ENCODE measurements around the gene ZNF784. TPM values are rescaled to one million over a fixed set of nuclear protein-coding genes. Genes with fewer than 3 reads are reported as not detected.

The ZNF784 gene
- total and polyA plus RNA-seq, 2 experiments from 2014 or later, result 5.5 to 7.2 TPM

DNA sequence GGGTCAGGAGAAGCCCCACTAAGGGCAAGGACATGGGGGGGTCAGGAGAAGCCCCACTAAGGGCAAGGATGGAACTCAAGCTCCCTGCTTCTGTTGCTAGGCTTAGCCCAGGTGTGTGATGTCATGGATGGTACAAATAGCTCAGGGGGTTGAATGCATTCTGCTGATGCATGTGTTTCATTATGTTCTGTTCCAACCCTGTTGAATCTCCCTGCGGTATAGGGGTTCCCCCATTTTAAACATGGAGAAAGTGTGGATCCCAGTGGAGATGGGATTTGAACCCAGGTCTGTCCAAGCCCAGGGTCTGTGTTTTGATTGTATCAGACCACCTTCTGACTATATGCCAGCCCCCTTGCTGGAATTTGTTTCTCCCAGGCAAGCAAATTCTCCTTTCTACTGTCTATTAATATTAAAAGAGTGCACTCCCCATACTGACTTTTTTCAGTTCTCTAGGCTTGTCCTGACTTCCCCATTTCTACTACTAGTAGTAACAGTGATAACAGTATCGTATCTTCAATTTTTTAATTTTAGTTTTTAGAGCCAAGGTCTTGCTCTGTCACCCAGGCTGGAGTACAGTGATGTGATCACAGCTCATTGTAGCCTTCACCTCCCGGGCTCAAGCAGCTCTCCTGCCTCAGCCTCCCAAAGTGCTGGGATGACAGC is 12.3 kb downstream of the ZNF784 start:
- no peaks in the 10 kb centered on the region for H3K36me3 ChIP-seq (replicated peaks; ENCODE audit: insufficient read depth, low read depth)
- no peaks in the 10 kb centered on the region for H3K4me1 ChIP-seq (ENCODE audit: insufficient read depth)
- H4K20me1 ChIP-seq (ENCODE audit: insufficient read depth, poor library complexity, severe bottlenecking), result peaks cover 6% of the 10 kb centered on the region
- H3K27ac ChIP-seq, result no peak overlapping the region
- WGBS (ENCODE audit: low lambda C conversion rate, missing lambda C conversion rate), result 95% methylated on average over 3 of the region's 3 CpGs
- TF ChIP-seq EZH2phosphoT487 (IDR thresholded peaks at IDR 0.05; ENCODE audit: low read depth, severe bottlenecking, unreplicated experiment), result no peak
- TF ChIP-seq CTCF (IDR thresholded peaks at IDR 0.05; ENCODE audit: poor library complexity), result no peak
- no peak for TF ChIP-seq EZH2 (IDR thresholded peaks at IDR 0.05; ENCODE audit: borderline replicate concordance)
- H3K4me3 ChIP-seq, result no peak overlapping the region
- no peaks in the 10 kb centered on the region for H3K27me3 ChIP-seq
- no peaks in the 10 kb centered on the region for H3K9me3 ChIP-seq (ENCODE audit: low read depth)
- no peak for DNase-seq (ENCODE audit: low spot score)
- no peak overlapping the region for H2AFZ ChIP-seq
- H3K79me2 ChIP-seq, result peaks cover 45% of the 10 kb centered on the region
- H3K4me2 ChIP-seq, result no peak overlapping the region
- H3K9me2 ChIP-seq (replicated peaks; ENCODE audit: insufficient read depth), result no peaks in the 10 kb centered on the region

GRCh38 chr19:55611300-55611982 is 12.9 kb downstream of the ZNF784 start:
- WGBS (ENCODE audit: low lambda C conversion rate, missing lambda C conversion rate), result 93% methylated on average over 14 of the region's 15 CpGs
- Histone ChIP-seq H4K20me1 (ENCODE audit: insufficient read depth, poor library complexity, severe bottlenecking) (peaks cover 6% of the 10 kb centered on the region), H3K27me3 (no peaks in the 10 kb centered on the region), H3K36me3 (replicated peaks; ENCODE audit: insufficient read depth, low read depth) (no peaks in the 10 kb centered on the region), H3K27ac (no peak overlapping the region), H3K79me2 (peaks cover 52% of the 10 kb centered on the region), H3K4me3 (no peak overlapping the region), H2AFZ (no peak overlapping the region), H3K9me3 (ENCODE audit: low read depth) (no peaks in the 10 kb centered on the region), H3K9me2 (replicated peaks; ENCODE audit: insufficient read depth) (no peaks in the 10 kb centered on the region), H3K4me1 (ENCODE audit: insufficient read depth) (peaks cover 5% of the 10 kb centered on the region), H3K4me2 (no peak overlapping the region)
- no peak for DNase-seq (ENCODE audit: low spot score)
- TF ChIP-seq EZH2 (IDR thresholded peaks at IDR 0.05; ENCODE audit: borderline replicate concordance), result no peak

GRCh38 chr19:55609326-55609725 is 15.0 kb downstream of the ZNF784 start:
- WGBS (ENCODE audit: low lambda C conversion rate, missing lambda C conversion rate), result 95% methylated on average over 5 of the region's 5 CpGs
- peaks cover 57% of the 10 kb centered on the region for H3K79me2 ChIP-seq
- no peak overlapping the region for H3K4me2 ChIP-seq
- H3K9me2 ChIP-seq (replicated peaks; ENCODE audit: insufficient read depth), result no peaks in the 10 kb centered on the region
- peaks cover 8% of the 10 kb centered on the region for H3K4me1 ChIP-seq (ENCODE audit: insufficient read depth)
- no peak overlapping the region for H3K27ac ChIP-seq
- H3K9me3 ChIP-seq (ENCODE audit: low read depth), result no peaks in the 10 kb centered on the region
- no peaks in the 10 kb centered on the region for H3K36me3 ChIP-seq (replicated peaks; ENCODE audit: insufficient read depth, low read depth)
- H2AFZ ChIP-seq, result no peak overlapping the region
- no peaks in the 10 kb centered on the region for H3K27me3 ChIP-seq
- no peak for DNase-seq (ENCODE audit: low spot score)
- TF ChIP-seq CTCF (IDR thresholded peaks at IDR 0.05; ENCODE audit: poor library complexity) (no peak), EZH2 (IDR thresholded peaks at IDR 0.05; ENCODE audit: borderline replicate concordance) (no peak), EZH2phosphoT487 (IDR thresholded peaks at IDR 0.05; ENCODE audit: low read depth, severe bottlenecking, unreplicated experiment) (no peak)
- H3K4me3 ChIP-seq, result no peak overlapping the region
- H4K20me1 ChIP-seq (ENCODE audit: insufficient read depth, poor library complexity, severe bottlenecking), result peaks cover 6% of the 10 kb centered on the region

DNA sequence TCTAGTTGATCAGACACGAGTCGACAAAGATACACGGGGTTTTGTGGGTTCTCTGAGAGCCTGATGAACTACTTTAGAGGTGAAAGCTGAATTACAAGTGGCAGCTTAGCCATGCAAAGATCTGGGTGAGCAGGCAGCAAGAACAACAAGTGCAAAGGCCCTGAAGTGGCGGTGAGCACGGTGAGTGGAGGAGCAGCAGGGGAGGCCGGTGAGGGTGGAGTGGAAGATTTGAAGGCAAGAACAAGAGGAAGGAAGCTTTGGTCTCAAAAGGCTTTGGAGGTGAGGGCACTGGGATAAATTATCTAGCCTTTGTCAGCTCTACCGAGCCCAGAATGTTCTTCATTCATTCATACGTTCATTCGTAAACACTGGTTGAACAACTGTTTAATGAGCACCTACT is 17.5 kb downstream of the ZNF784 start:
- Histone ChIP-seq H4K20me1 (ENCODE audit: insufficient read depth, poor library complexity, severe bottlenecking) (peaks cover 6% of the 10 kb centered on the region), H3K36me3 (replicated peaks; ENCODE audit: insufficient read depth, low read depth) (no peaks in the 10 kb centered on the region), H3K9me3 (ENCODE audit: low read depth) (no peaks in the 10 kb centered on the region), H3K4me3 (no peak overlapping the region), H3K9me2 (replicated peaks; ENCODE audit: insufficient read depth) (no peaks in the 10 kb centered on the region), H3K79me2 (peaks cover 57% of the 10 kb centered on the region), H3K4me1 (ENCODE audit: insufficient read depth) (peaks cover 13% of the 10 kb centered on the region), H3K27ac (peak overlapping the region; percentile 78), H3K4me2 (peak overlapping the region; percentile 86), H2AFZ (no peak overlapping the region), H3K27me3 (no peaks in the 10 kb centered on the region)
- TF ChIP-seq EZH2phosphoT487 (IDR thresholded peaks at IDR 0.05; ENCODE audit: low read depth, severe bottlenecking, unreplicated experiment) (no peak), EZH2 (IDR thresholded peaks at IDR 0.05; ENCODE audit: borderline replicate concordance) (no peak)
- no peak for DNase-seq (ENCODE audit: low spot score)
- 88% methylated on average over 9 of the region's 9 CpGs for WGBS (ENCODE audit: low lambda C conversion rate, missing lambda C conversion rate)
